SK-N-SH treated with all-trans-retinoic acid at 6 μM for 48 hours (cell line): Measurements from ENCODE around the gene ATF6.

Source experiments
- ATAC-seq: fragments of 200-7000 bp; cut with Tn5 transposase; 3 replicates; pipeline ENCODE4 v1.9.1; 2020; ENCODE audit warnings: mild to moderate bottlenecking, moderate library complexity
- BACH2 ChIP-seq: fragments of 250-450 bp; sonication (Bioruptor Pico); IDR thresholded peaks from 2 replicates; pipeline ENCODE4 v1.9.0; 2021; ENCODE audit warnings: mild to moderate bottlenecking, borderline replicate concordance
- CREB5 ChIP-seq: fragments of 250-450 bp; sonication (Bioruptor Pico); IDR thresholded peaks from 2 replicates; pipeline ENCODE4 v1.5.1; 2020; ENCODE audit warnings: low read depth, mild to moderate bottlenecking, moderate library complexity
- CSRNP3 ChIP-seq: fragments of 250-450 bp; sonication (Bioruptor Pico); IDR thresholded peaks from 2 replicates; pipeline ENCODE4 v1.5.1; 2021; ENCODE audit warnings: mild to moderate bottlenecking, moderate library complexity
- ESRRG ChIP-seq: fragments of 250-450 bp; sonication (Bioruptor Pico); IDR thresholded peaks from 2 replicates; pipeline ENCODE4 v1.6.1; 2021; ENCODE audit warnings: mild to moderate bottlenecking
- ISL1 ChIP-seq: fragments of 250-450 bp; sonication (Bioruptor Pico); IDR thresholded peaks from 2 replicates; pipeline ENCODE4 v2.1.2; 2022; ENCODE audit warnings: mild to moderate bottlenecking, moderate library complexity
- OSR1 ChIP-seq: fragments of 250-450 bp; sonication (Bioruptor Pico); IDR thresholded peaks from 2 replicates; pipeline ENCODE4 v1.8.0; 2022; ENCODE audit warnings: moderate library complexity, mild to moderate bottlenecking, inconsistent platforms
- PATZ1 ChIP-seq: fragments of 250-450 bp; sonication (Bioruptor Pico); IDR thresholded peaks from 2 replicates; pipeline ENCODE4 v1.8.0; 2020; ENCODE audit warnings: mild to moderate bottlenecking, moderate library complexity, borderline replicate concordance
- POU6F1 ChIP-seq: fragments of 250-450 bp; sonication (Bioruptor Pico); IDR thresholded peaks from 2 replicates; pipeline ENCODE4 v1.8.0; 2021; ENCODE audit warnings: low read depth, mild to moderate bottlenecking, moderate library complexity, borderline replicate concordance
- PPARA ChIP-seq: fragments of 250-450 bp; sonication (Bioruptor Pico); IDR thresholded peaks from 2 replicates; pipeline ENCODE4 v1.5.0; 2020; ENCODE audit warnings: mild to moderate bottlenecking, borderline replicate concordance
- TCF4 ChIP-seq: fragments of 250-450 bp; sonication (Bioruptor Pico); IDR thresholded peaks from 2 replicates; pipeline ENCODE4 v1.8.0; 2021; ENCODE audit warnings: mild to moderate bottlenecking, moderate library complexity, borderline replicate concordance
- TOX ChIP-seq: fragments of 250-450 bp; sonication (Bioruptor Pico); IDR thresholded peaks from 2 replicates; pipeline ENCODE4 v1.8.0; 2021; ENCODE audit warnings: mild to moderate bottlenecking, moderate library complexity, borderline replicate concordance
- TSHZ2 ChIP-seq: fragments of 250-450 bp; sonication (Bioruptor Pico); IDR thresholded peaks from 2 replicates; pipeline ENCODE4 v1.5.0; 2020; ENCODE audit warnings: mild to moderate bottlenecking, moderate library complexity
- ZC3H10 ChIP-seq: fragments of 250-450 bp; sonication (Bioruptor Pico); IDR thresholded peaks from 2 replicates; pipeline ENCODE4 v1.5.1; 2021; ENCODE audit warnings: mild to moderate bottlenecking, moderate library complexity
- ZFP3 ChIP-seq: fragments of 250-450 bp; sonication (Bioruptor Pico); IDR thresholded peaks from 2 replicates; pipeline ENCODE4 v1.5.0; 2020; ENCODE audit warnings: mild to moderate bottlenecking, moderate library complexity
- ZFP30 ChIP-seq: fragments of 450-650 bp; formaldehyde crosslinking; IDR thresholded peaks from 2 replicates; pipeline ENCODE4 v1.5.0; 2022; ENCODE audit warnings: mild to moderate bottlenecking, moderate library complexity
- ZNF565 ChIP-seq: fragments of 450-650 bp; formaldehyde crosslinking; conservative IDR thresholded peaks from 2 replicates; pipeline ENCODE4 v1.5.0; 2020; ENCODE audit warnings: low read depth, mild to moderate bottlenecking, moderate library complexity
- ZNF8 ChIP-seq: fragments of 450-650 bp; formaldehyde crosslinking; IDR thresholded peaks from 2 replicates; pipeline ENCODE4 v1.5.0; 2020; ENCODE audit warnings: mild to moderate bottlenecking, moderate library complexity

Gene ATF6

GRCh38 chr1:161731981-161732718 is 34.0 kb upstream of the ATF6 start:
- no peak for TF ChIP-seq CSRNP3 (CRISPR knock-in tag)
- TF ChIP-seq ESRRG (CRISPR knock-in tag) = no peak
- no peak for TF ChIP-seq ZNF8 (CRISPR knock-in tag)
- no peak for TF ChIP-seq OSR1
- TF ChIP-seq POU6F1 (CRISPR knock-in tag) = no peak
- ATAC-seq = no peak

- peak; percentile 54 for ATAC-seq
Observed at GRCh38 chr1:161733526-161733925, 32.6 kb upstream of the ATF6 start.

GRCh38 chr1:161735837-161736236 is 30.3 kb upstream of the ATF6 start:
- no peak for ATAC-seq
- TF ChIP-seq PATZ1 (no peak), TSHZ2 (CRISPR knock-in tag) (no peak), ZC3H10 (CRISPR knock-in tag) (no peak), ZNF565 (CRISPR knock-in tag) (no peak), ISL1 (CRISPR knock-in tag) (no peak), PPARA (CRISPR knock-in tag) (no peak), ZFP3 (CRISPR knock-in tag) (no peak), BACH2 (CRISPR knock-in tag) (no peak), ZFP30 (CRISPR knock-in tag) (no peak), TCF4 (no peak)

More at GRCh38 chr1:161733526-161733925, 32.6 kb upstream of the ATF6 start:
- TF ChIP-seq ESRRG (CRISPR knock-in tag) (no peak), TOX (CRISPR knock-in tag) (no peak), ZFP3 (CRISPR knock-in tag) (no peak), ZNF565 (CRISPR knock-in tag) (no peak), ISL1 (CRISPR knock-in tag) (no peak), PATZ1 (no peak), TCF4 (no peak), CSRNP3 (CRISPR knock-in tag) (no peak), CREB5 (CRISPR knock-in tag) (no peak)
